Measurements from ENCODE around the gene CAT.

CAT gene

DNA sequence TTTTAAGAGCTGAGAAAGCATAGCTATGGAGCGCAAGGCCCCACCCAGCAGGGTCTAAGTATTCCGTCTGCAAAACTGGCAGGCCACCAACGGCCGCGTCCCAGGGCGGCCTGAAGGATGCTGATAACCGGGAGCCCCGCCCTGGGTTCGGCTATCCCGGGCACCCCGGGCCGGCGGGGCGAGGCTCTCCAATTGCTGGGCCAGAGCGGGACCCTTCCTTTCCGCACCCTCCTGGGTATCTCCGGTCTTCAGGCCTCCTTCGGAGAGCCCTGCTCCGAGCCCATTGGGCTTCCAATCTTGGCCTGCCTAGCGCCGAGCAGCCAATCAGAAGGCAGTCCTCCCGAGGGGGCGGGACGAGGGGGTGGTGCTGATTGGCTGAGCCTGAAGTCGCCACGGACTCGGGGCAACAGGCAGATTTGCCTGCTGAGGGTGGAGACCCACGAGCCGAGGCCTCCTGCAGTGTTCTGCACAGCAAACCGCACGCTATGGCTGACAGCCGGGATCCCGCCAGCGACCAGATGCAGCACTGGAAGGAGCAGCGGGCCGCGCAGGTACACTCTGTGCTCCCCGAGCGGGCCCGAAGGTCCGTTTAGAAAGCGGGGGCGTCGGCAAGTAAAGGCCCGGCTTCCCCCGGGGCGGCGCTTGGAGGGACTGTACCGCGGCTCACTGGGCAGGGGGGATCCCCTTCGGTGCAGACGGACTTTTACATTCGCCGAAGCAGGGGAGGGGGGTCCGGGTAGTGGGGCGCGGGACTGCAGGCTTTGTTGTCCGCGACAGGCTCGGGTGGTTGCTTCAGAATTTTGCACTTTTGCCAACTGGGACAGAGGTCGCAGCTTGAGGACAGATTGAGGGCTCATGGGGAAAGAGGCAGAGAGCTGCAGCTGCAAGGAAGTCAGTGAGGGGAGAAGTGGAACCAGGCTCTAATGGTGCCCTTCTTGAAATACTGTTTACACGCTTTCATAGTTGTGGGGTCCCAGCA, at the start of gene CAT:
Gene CAT, plus strand, starts transcription at position 406 of the 979 bp plus-strand sequence. Its CDS starts 80 bp downstream, at position 486.
- peak; percentile 80 for TF ChIP-seq ZFX (IDR thresholded peaks at IDR 0.05)
- TF ChIP-seq, protein P1, sequence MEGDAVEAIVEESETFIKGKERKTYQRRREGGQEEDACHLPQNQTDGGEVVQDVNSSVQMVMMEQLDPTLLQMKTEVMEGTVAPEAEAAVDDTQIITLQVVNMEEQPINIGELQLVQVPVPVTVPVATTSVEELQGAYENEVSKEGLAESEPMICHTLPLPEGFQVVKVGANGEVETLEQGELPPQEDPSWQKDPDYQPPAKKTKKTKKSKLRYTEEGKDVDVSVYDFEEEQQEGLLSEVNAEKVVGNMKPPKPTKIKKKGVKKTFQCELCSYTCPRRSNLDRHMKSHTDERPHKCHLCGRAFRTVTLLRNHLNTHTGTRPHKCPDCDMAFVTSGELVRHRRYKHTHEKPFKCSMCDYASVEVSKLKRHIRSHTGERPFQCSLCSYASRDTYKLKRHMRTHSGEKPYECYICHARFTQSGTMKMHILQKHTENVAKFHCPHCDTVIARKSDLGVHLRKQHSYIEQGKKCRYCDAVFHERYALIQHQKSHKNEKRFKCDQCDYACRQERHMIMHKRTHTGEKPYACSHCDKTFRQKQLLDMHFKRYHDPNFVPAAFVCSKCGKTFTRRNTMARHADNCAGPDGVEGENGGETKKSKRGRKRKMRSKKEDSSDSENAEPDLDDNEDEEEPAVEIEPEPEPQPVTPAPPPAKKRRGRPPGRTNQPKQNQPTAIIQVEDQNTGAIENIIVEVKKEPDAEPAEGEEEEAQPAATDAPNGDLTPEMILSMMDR (conservative IDR thresholded peaks at IDR 0.05) = no peak
- peak within 1 kb of the TSS; percentile 95 for H3K27ac ChIP-seq

- no peak overlapping the region for H3K27ac ChIP-seq
- TF ChIP-seq, protein P1 (conservative IDR thresholded peaks at IDR 0.05) = no peak
- TF ChIP-seq ZFX (IDR thresholded peaks at IDR 0.05) = no peak
These were observed 43.9 kb upstream of the CAT start for GRCh38 chr11:34394771-34395300.

- H3K27ac ChIP-seq = peak overlapping the region; percentile 41
- TF ChIP-seq, protein P1 (conservative IDR thresholded peaks at IDR 0.05) = no peak
- TF ChIP-seq ZFX (IDR thresholded peaks at IDR 0.05) = no peak
These were observed 42.7 kb upstream of the CAT start for GRCh38 chr11:34395916-34396550.

DNA sequence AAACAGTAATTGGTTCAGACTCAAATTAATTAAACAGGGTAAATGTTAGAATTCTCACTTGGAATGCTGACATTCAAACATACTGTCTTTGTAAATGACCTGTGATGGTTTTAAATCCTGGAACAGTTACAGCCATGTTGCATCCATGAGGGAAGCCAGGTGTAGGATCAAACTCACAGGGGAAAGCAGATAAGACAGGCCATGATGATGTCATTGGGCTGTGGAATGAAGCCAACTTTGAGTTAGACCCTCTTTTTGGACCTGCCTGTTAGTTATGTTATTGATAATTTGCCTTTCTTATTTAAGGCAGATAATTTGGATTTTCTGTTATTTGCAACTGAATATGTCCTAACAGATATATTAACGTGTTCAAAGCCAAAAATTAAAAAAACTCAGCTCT, 41.6 kb upstream of the CAT start:
- TF ChIP-seq, protein P1 (conservative IDR thresholded peaks at IDR 0.05) = no peak
- no peak for TF ChIP-seq ZFX (IDR thresholded peaks at IDR 0.05)
- H3K27ac ChIP-seq = no peak overlapping the region; the same call in 1 of the 2 replicates

DNA sequence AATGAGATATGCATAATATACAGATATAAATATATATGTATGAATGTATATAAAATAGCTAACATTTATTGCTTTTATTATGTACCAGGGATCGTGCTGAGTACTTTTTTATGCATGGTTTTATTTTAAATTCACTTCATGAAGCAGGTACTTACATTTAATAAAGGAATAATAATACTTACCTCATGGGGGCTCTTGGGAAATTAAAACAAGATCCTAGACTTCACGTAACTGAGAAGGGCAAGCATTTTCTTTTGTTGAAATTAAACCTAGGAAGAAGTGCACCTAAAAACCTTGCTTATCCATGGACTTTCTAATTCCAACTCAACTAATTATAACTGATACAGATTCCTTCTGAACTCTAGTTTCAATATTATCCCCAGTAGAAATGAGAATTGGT, 40.9 kb upstream of the CAT start:
- no peak overlapping the region for H3K27ac ChIP-seq
- TF ChIP-seq, protein P1 (conservative IDR thresholded peaks at IDR 0.05) = no peak
- no peak for TF ChIP-seq ZFX (IDR thresholded peaks at IDR 0.05)

GRCh38 chr11:34403431-34403830, 35.3 kb upstream of the CAT start:
- H3K27ac ChIP-seq = no peak overlapping the region
- TF ChIP-seq, protein P1 (conservative IDR thresholded peaks at IDR 0.05) = no peak
- TF ChIP-seq ZFX (IDR thresholded peaks at IDR 0.05) = no peak

GRCh38 chr11:34404280-34404679, 34.5 kb upstream of the CAT start:
- TF ChIP-seq, protein P1 (conservative IDR thresholded peaks at IDR 0.05) = no peak
- TF ChIP-seq ZFX (IDR thresholded peaks at IDR 0.05) = no peak
- no peak overlapping the region for H3K27ac ChIP-seq
